Activated gamma-delta T cell (primary cell): ENCODE data around the gene RFT1.

Experiments
- DNase-seq: peaks from one replicate; lab custom pipeline; 2025; lab: John Stamatoyannopoulos, UW
- total RNA-seq, 2 donors: gene quantifications; one replicate each; lab custom pipeline; 2026; lab: John Stamatoyannopoulos, UW

RFT1 gene
- 23.4 to 25.0 reads per million in 2 donors for total RNA-seq

- DNase-seq = peak; percentile 91
Observed at GRCh38 chr3:53130179-53131061, at the start of gene RFT1. RFT1 (minus strand) TSS chr3:53130435; CDS start chr3:53130400, 35 bp downstream.

DNA sequence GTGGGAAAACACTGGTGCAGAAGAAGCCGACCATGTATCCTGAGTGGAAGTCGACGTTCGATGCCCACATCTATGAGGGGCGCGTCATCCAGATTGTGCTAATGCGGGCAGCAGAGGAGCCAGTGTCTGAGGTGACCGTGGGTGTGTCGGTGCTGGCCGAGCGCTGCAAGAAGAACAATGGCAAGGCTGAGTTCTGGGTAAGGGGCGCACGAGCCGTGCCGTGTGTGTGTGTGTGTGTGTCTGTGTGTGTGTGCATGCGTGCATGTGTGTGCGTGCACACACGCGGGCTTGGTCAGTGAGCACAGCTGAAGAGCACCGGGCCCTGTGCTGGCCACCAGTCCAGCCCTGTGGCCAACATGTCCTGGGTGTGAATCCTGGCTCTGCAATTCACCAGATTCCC is 49.3 kb upstream of the RFT1 start:
- DNase-seq = no peak

- DNase-seq = no peak
Observed at GRCh38 chr3:53178246-53178645, 48.0 kb upstream of the RFT1 start.

- no peak for DNase-seq
Observed at GRCh38 chr3:53175613-53176540, 45.6 kb upstream of the RFT1 start.

DNA sequence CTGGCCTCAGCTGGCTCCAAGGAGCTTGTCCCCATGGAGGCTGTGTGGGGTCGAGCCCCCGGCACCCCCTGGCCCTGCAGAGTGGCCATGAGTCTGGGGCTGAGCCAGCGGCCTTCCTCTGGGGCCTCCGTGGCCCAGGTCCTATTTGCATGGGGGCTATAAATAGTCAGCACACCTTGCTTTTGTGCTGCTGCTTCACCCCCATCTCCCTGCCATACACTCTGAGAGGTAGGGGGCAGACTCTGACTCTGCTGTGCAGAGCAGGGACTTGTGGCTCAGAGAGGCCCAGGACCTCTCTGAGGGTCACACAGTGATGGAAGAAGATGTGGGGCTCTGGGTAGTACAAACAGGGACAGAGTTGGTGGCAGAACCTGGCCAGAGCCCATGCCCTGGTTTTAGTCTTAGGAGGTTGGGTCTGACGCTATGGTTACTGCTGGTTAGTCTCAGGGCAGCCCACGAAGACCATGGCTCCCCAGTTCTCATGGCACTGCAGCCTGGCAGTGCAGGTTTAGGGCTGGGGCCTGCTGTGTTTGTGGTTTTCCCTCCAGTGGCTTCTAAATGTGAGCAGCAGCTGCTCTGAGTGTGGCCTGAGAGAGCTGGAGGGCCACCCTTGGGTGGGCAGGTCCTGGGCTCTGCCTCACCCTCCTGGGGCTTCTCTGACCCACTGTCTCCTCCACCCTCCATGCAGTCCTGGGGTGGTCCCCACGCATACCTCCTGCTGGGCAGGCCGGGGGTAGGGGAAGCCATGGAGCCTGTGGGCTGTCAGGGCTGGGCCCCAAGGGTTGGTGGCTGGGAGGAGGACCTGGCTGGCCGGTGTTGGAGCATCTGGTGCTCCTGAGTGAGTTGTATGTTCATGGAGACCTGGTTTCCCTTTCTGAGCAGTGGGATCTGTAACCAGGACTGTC is 44.4 kb upstream of the RFT1 start:
- no peak for DNase-seq

DNA sequence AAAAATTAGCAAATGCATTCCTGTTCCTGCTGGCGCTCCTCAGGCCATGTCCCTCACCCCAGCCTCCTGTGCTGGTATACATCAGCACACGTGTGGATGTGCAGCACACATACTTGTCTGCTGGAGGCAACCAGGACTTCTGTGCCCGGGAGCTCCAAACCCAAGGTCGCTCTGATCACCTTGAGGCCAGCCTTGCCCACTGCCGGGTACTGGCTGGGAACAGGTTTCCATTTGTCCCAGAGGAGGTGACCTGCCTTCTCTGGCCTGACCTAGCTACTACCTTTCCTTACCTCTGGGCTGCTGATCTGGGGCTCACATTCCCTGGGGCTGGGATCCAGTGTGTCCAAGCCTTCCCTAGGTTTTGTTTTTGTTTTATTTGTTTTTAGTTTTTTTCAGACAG is 42.9 kb upstream of the RFT1 start:
- DNase-seq = no peak

- DNase-seq = no peak
Observed at GRCh38 chr3:53171827-53172505, 41.7 kb upstream of the RFT1 start.

- DNase-seq = no peak
Observed at GRCh38 chr3:53171064-53171418, 40.8 kb upstream of the RFT1 start.

DNA sequence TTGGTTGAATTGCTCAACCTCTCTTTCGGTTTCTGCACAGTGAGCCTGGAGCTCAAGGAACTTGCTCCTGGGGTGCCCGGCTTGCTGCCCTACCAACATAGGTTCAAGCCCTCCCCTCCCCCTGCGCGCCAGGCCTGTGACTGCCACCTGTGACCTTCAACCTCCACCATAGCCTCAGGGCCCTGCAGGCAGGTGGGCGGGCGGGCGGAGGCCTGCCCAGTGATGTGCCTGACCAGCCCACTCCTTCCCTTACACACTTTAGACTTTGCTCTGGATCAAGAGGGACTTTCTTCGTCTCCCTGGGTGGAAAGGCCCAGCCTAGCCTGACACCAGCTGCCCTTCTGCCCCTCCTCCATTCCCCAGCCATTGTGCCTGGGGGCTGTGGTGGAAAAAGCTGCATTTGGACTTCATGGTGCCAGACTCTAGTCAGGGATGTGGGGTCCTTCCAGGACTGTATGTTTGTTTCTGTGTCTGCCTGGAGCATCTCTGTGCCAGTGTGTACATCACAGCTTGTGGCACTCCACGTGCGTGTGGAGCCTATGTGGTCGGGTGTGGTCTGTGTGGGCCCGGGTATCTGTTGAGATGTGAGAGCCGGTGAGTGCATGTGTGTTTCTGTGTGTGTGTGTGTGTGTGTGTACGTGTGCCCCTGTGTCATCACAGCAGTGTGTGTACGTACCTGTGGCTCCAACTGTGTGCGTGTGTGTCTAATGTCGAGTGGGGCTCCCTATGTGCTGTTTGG is 40.3 kb upstream of the RFT1 start:
- DNase-seq = no peak

DNA sequence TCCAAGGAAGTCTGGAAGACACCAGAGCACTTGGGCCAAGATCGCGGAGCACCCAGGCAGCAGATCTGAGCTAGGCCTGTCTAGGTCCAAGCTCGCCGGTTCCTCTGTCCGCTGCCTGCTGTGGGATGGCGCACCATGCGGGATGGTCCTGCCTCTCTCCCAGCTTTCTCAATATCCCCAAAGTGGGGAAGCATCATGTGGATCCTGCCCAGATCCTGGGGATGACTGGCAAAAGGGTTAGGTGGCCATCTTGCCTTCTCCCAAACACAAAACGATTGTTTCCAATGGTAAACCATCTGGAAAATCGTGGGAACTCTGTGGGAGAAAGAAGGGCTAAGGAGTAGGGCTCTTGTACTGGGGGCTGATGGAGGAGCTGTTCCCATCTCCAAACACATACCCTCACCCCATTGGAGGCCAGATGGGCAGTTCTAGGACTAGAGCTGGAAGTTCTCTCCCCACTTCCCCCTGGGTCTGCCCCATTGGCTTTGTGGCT is 39.6 kb upstream of the RFT1 start:
- no peak for DNase-seq

DNA sequence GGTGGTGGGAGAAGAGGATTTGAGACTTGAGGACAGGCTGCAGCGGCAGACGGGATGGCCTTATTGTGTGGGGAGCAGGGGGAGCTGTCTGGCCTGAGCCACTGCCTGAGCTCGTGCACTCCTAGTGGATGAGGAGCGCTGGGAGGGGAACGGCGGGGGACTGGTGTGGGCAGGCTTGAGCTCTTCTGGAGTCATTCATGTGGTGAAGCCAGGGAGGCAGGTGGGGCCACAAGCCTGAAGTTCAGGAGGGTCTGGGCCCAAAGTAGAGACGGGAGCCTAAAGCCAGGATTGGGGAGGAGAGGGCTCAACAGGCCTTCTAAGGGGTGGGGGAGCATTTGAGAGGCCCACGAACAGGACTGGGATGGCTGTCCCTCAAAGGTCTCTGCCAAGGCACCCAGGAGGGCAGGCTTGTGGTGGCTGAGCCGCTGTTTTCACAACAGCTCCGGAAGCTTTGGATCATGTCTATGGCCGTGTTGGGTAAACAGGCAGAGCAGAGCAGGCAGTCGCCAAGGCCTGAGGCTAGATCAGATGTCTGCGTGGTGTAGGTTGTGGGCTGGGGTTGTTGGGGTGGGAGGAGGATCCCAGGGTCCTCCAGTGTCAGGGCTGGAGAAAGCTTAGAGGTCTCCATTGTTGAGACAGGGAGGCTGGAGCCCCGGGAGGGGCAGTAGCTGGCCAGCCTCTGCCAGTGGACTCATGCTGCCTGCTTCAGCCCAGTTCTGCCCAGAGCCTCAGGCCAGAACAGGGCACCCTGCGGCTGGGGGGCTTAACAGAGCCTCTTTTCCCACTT is 39.0 kb upstream of the RFT1 start:
- DNase-seq = no peak

DNA sequence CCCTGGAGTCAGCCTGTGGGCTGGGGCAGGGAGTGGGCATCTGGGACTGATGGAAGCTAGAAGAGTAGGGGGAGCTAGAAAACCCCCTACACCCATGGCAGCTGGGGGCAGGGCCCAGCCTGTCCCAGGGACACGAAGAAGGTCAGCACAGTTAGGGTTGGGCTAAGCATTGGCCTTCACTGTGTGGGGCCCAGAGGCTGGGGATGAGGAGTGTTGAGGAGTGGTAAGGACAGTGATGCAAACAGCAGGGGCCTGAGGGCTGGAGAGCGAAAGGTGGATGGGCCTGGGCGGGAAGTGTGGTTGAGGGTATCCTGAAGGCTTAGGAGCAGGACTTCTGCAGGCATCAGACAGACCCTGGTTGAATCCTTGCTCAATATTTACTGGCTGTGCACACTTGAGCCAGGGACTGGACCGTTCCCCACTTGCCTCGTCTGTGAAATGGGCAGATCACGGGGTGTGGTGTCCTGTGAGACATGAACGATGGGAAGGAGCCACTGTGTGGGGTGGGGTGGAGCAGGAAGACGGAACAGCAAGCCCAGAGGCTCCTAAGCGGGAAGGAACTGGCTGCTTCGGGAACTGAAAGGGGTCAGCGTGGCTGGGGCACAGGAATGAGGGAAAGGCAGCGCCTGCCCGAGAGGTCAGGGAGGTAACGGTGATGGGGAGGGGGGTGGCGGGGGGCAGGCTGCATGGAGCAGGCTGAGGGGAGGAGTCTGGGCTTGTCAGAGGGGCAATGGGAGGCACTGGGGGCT is 38.1 kb upstream of the RFT1 start:
- DNase-seq = no peak

- no peak for DNase-seq
Observed at GRCh38 chr3:53167418-53168174, 37.4 kb upstream of the RFT1 start.

GRCh38 chr3:53166781-53167291 is 36.6 kb upstream of the RFT1 start:
- no peak for DNase-seq

DNA sequence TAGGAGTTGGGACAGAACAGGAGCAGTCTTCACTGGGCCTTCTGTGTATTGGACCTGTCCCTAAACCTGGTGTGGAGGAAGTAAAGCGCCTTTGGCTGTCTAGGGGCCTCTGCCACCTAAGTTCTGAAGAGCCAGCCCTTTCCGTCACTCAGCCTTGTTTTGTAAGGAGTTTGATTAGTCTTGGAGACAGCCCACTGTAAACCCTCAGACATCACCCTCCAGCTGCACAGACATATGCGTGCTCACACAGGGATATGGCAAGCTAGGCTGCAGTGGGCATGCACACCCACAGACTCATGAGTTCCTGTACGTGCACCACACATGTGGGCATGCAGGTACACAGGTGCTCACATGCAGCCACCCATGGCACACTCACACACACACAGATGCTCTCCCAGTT is 36.0 kb upstream of the RFT1 start:
- DNase-seq = no peak

- DNase-seq = no peak
Observed at GRCh38 chr3:53164911-53165310, 34.7 kb upstream of the RFT1 start.

GRCh38 chr3:53163444-53164387 is 33.5 kb upstream of the RFT1 start:
- no peak for DNase-seq
